K562 (cell line): ENCODE data around the gene ADAT1. TPM values are rescaled to one million over a fixed set of nuclear protein-coding genes. Genes with fewer than 3 reads are reported as not detected.

Experiments used
- ATF7 ChIP-seq: fragments of 450-650 bp; IDR thresholded peaks from 2 replicates; pipeline ENCODE4 v1.7.1; 2014; ENCODE audit warnings: mild to moderate bottlenecking, moderate library complexity
- CBFA2T3 ChIP-seq: fragments of 450-650 bp; IDR thresholded peaks from 2 replicates; pipeline ENCODE4 v1.6.1; 2017
- CC2D1A ChIP-seq: fragments of 450-650 bp; IDR thresholded peaks from 2 replicates; pipeline ENCODE4 v1.6.1; 2017; ENCODE audit warnings: mild to moderate bottlenecking
- HSF4 ChIP-seq: fragments of 250-450 bp; sonication (Bioruptor Pico); IDR thresholded peaks from 2 replicates; pipeline ENCODE4 v2.1.2; 2022; ENCODE audit warnings: mild to moderate bottlenecking, moderate library complexity, borderline replicate concordance
- MED1 ChIP-seq: sonication (generic); formaldehyde crosslinking; IDR thresholded peaks from 2 replicates; pipeline ENCODE4 v1.8.1; 2023; ENCODE audit warnings: missing genetic modification reagents, borderline replicate concordance
- PPARD ChIP-seq: fragments of 250-450 bp; sonication (Bioruptor Pico); IDR thresholded peaks from 2 replicates; pipeline ENCODE4 v1.8.0; 2022; ENCODE audit warnings: inconsistent platforms, mild to moderate bottlenecking, moderate library complexity
- TARDBP ChIP-seq: fragments of 450-650 bp; IDR thresholded peaks from 2 replicates; pipeline ENCODE4 v1.6.1; 2016
- ZEB2 ChIP-seq: fragments of 450-650 bp; IDR thresholded peaks from 2 replicates; pipeline ENCODE4 v1.6.1; 2016
- ZNF583 ChIP-seq: fragments of 250-450 bp; sonication (Bioruptor Pico); IDR thresholded peaks from 2 replicates; pipeline ENCODE4 v1.4.0; 2020
- ZNF77 ChIP-seq: fragments of 250-450 bp; sonication (Bioruptor Pico); IDR thresholded peaks from 2 replicates; pipeline ENCODE4 v1.5.0; 2020
- polyA plus RNA-seq, 8 experiments: library from polyadenylated mRNA; depleted of rRNA in 4 of 8; stranded (reverse) in 5 of 8; unstranded in 3 of 8; fragments of >200 nt; fragmentation: Nextera tagmentation in 2 of 8; fragmentation: Illumina TruSeq in 1 of 8; extraction: Ambion mirVana in 2 of 8; extraction: Trizol in 1 of 8; gene quantifications; 2 replicates each; pipeline versions ENCODE4 v1.2.1 to v1.2.3, GENCODE V29; 2011 to 2014; ENCODE audit warnings: inconsistent platforms in 1 of 8, missing spikeins in 1 of 8
- total RNA-seq, 7 experiments: library from RNA; depleted of rRNA in 6 of 7; stranded (reverse); fragments of >200 nt in 6 of 7; fragmentation: Illumina TruSeq in 2 of 7; extraction: Trizol in 2 of 7; gene quantifications; 2 replicates each; pipeline versions ENCODE4 v1.2.1 to v1.2.3, GENCODE V29; 2011 to 2021; ENCODE audit warnings: low replicate concordance in 1 of 7
- TF ChIP-seq, protein P1 (sequence below): sonication (generic); formaldehyde crosslinking; IDR thresholded peaks from 2 replicates; pipeline ENCODE4 v1.8.0; 2023; ENCODE audit warnings: mild to moderate bottlenecking, missing genetic modification reagents
- TF ChIP-seq, protein P2 (sequence below): fragments of 250-450 bp; sonication (Bioruptor Pico); IDR thresholded peaks from 2 replicates; pipeline ENCODE4 v1.8.0; 2021; ENCODE audit warnings: moderate library complexity, mild to moderate bottlenecking, inconsistent platforms
- TF ChIP-seq, protein P3 (sequence below): fragments of 450-650 bp; formaldehyde crosslinking; IDR thresholded peaks from 2 replicates; pipeline ENCODE4 v1.4.0; 2022; ENCODE audit warnings: missing genetic modification characterization
- TF ChIP-seq, protein P4 (sequence below): fragments of 450-650 bp; formaldehyde crosslinking; IDR thresholded peaks from 2 replicates; pipeline ENCODE4 v1.4.0; 2022; ENCODE audit warnings: mild to moderate bottlenecking, moderate library complexity
- TF ChIP-seq, protein P5 (sequence below): IDR thresholded peaks from 3 replicates; pipeline ENCODE4 v1.6.1; 2011; ENCODE audit warnings: borderline replicate concordance, mild to moderate bottlenecking, moderate library complexity; ENCODE audit not compliant: insufficient read length; ENCODE audit errors: extremely low read depth
- TF ChIP-seq, protein P6 (sequence below): sonication (generic); formaldehyde crosslinking; IDR thresholded peaks from 2 replicates; pipeline ENCODE4 v1.4.0; 2020; ENCODE audit warnings: mild to moderate bottlenecking, missing genetic modification reagents

The ADAT1 gene
- total and polyA plus RNA-seq, 9 of the 15 experiments (the other 6 are each of a cell fraction or from before 2014, with no cell fraction given) = 16.0 to 36.7 (median 28.2) TPM

DNA sequence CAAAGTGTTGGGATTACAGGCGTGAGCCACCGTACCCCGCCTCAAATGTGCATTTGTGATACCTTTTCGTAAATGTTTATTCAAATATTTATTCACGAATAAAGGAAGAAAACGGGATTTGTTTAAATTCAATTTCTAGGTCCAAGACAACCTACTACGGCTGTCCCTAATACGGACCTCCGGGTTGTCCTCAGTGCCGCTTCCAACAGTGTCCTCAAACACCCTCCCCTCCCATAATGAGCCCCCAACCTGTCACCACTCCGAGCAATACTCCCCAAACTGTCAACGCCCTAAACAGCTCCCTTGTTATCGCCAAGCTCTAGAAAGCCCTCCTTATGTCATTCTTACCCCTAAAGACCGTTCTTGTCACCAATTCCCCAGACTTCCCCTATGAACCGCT lies 57.4 kb downstream of the ADAT1 start (continued):
- TF ChIP-seq MED1 = no peak
- no peak for TF ChIP-seq PPARD (CRISPR knock-in tag)
- TF ChIP-seq, protein P1, sequence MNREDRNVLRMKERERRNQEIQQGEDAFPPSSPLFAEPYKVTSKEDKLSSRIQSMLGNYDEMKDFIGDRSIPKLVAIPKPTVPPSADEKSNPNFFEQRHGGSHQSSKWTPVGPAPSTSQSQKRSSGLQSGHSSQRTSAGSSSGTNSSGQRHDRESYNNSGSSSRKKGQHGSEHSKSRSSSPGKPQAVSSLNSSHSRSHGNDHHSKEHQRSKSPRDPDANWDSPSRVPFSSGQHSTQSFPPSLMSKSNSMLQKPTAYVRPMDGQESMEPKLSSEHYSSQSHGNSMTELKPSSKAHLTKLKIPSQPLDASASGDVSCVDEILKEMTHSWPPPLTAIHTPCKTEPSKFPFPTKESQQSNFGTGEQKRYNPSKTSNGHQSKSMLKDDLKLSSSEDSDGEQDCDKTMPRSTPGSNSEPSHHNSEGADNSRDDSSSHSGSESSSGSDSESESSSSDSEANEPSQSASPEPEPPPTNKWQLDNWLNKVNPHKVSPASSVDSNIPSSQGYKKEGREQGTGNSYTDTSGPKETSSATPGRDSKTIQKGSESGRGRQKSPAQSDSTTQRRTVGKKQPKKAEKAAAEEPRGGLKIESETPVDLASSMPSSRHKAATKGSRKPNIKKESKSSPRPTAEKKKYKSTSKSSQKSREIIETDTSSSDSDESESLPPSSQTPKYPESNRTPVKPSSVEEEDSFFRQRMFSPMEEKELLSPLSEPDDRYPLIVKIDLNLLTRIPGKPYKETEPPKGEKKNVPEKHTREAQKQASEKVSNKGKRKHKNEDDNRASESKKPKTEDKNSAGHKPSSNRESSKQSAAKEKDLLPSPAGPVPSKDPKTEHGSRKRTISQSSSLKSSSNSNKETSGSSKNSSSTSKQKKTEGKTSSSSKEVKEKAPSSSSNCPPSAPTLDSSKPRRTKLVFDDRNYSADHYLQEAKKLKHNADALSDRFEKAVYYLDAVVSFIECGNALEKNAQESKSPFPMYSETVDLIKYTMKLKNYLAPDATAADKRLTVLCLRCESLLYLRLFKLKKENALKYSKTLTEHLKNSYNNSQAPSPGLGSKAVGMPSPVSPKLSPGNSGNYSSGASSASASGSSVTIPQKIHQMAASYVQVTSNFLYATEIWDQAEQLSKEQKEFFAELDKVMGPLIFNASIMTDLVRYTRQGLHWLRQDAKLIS (CRISPR knock-in tag) = no peak; the same call in 1 of the 2 replicates
- no peak for TF ChIP-seq ZNF583 (CRISPR knock-in tag)
- TF ChIP-seq TARDBP = no peak
- TF ChIP-seq CBFA2T3 = 0 out of 2 replicates have a peak, but pooled peaks have one; percentile 17
- TF ChIP-seq, protein P2, sequence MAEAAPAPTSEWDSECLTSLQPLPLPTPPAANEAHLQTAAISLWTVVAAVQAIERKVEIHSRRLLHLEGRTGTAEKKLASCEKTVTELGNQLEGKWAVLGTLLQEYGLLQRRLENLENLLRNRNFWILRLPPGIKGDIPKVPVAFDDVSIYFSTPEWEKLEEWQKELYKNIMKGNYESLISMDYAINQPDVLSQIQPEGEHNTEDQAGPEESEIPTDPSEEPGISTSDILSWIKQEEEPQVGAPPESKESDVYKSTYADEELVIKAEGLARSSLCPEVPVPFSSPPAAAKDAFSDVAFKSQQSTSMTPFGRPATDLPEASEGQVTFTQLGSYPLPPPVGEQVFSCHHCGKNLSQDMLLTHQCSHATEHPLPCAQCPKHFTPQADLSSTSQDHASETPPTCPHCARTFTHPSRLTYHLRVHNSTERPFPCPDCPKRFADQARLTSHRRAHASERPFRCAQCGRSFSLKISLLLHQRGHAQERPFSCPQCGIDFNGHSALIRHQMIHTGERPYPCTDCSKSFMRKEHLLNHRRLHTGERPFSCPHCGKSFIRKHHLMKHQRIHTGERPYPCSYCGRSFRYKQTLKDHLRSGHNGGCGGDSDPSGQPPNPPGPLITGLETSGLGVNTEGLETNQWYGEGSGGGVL = no peak
- TF ChIP-seq, protein P3, sequence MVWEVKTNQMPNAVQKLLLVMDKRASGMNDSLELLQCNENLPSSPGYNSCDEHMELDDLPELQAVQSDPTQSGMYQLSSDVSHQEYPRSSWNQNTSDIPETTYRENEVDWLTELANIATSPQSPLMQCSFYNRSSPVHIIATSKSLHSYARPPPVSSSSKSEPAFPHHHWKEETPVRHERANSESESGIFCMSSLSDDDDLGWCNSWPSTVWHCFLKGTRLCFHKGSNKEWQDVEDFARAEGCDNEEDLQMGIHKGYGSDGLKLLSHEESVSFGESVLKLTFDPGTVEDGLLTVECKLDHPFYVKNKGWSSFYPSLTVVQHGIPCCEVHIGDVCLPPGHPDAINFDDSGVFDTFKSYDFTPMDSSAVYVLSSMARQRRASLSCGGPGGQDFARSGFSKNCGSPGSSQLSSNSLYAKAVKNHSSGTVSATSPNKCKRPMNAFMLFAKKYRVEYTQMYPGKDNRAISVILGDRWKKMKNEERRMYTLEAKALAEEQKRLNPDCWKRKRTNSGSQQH = 0 out of 2 replicates have a peak, but pooled peaks have one; percentile 76
- TF ChIP-seq CC2D1A = no peak
- TF ChIP-seq, protein P4, sequence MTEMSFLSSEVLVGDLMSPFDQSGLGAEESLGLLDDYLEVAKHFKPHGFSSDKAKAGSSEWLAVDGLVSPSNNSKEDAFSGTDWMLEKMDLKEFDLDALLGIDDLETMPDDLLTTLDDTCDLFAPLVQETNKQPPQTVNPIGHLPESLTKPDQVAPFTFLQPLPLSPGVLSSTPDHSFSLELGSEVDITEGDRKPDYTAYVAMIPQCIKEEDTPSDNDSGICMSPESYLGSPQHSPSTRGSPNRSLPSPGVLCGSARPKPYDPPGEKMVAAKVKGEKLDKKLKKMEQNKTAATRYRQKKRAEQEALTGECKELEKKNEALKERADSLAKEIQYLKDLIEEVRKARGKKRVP (CRISPR knock-in tag) = no peak
- TF ChIP-seq ATF7 = no peak
- no peak for TF ChIP-seq ZNF77
- TF ChIP-seq, protein P5, sequence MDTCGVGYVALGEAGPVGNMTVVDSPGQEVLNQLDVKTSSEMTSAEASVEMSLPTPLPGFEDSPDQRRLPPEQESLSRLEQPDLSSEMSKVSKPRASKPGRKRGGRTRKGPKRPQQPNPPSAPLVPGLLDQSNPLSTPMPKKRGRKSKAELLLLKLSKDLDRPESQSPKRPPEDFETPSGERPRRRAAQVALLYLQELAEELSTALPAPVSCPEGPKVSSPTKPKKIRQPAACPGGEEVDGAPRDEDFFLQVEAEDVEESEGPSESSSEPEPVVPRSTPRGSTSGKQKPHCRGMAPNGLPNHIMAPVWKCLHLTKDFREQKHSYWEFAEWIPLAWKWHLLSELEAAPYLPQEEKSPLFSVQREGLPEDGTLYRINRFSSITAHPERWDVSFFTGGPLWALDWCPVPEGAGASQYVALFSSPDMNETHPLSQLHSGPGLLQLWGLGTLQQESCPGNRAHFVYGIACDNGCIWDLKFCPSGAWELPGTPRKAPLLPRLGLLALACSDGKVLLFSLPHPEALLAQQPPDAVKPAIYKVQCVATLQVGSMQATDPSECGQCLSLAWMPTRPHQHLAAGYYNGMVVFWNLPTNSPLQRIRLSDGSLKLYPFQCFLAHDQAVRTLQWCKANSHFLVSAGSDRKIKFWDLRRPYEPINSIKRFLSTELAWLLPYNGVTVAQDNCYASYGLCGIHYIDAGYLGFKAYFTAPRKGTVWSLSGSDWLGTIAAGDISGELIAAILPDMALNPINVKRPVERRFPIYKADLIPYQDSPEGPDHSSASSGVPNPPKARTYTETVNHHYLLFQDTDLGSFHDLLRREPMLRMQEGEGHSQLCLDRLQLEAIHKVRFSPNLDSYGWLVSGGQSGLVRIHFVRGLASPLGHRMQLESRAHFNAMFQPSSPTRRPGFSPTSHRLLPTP = no peak
- TF ChIP-seq HSF4 = no peak
- TF ChIP-seq, protein P6, sequence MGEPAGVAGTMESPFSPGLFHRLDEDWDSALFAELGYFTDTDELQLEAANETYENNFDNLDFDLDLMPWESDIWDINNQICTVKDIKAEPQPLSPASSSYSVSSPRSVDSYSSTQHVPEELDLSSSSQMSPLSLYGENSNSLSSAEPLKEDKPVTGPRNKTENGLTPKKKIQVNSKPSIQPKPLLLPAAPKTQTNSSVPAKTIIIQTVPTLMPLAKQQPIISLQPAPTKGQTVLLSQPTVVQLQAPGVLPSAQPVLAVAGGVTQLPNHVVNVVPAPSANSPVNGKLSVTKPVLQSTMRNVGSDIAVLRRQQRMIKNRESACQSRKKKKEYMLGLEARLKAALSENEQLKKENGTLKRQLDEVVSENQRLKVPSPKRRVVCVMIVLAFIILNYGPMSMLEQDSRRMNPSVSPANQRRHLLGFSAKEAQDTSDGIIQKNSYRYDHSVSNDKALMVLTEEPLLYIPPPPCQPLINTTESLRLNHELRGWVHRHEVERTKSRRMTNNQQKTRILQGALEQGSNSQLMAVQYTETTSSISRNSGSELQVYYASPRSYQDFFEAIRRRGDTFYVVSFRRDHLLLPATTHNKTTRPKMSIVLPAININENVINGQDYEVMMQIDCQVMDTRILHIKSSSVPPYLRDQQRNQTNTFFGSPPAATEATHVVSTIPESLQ = no peak
- TF ChIP-seq ZEB2 = 0 out of 2 replicates have a peak, but pooled peaks have one; percentile 30
